GM20431 (cell line): ENCODE measurements around the gene TMUB1.

Source experiments
- in situ Hi-C: fragments of 300-500 bp; cut with MseI, MboI; formaldehyde crosslinking; loops from one replicate; pipeline ENCODE4 v1.15.0; 2020; ENCODE audit warnings: low sequenced_read_pairs; ENCODE audit not compliant: unreplicated experiment

Gene TMUB1

DNA sequence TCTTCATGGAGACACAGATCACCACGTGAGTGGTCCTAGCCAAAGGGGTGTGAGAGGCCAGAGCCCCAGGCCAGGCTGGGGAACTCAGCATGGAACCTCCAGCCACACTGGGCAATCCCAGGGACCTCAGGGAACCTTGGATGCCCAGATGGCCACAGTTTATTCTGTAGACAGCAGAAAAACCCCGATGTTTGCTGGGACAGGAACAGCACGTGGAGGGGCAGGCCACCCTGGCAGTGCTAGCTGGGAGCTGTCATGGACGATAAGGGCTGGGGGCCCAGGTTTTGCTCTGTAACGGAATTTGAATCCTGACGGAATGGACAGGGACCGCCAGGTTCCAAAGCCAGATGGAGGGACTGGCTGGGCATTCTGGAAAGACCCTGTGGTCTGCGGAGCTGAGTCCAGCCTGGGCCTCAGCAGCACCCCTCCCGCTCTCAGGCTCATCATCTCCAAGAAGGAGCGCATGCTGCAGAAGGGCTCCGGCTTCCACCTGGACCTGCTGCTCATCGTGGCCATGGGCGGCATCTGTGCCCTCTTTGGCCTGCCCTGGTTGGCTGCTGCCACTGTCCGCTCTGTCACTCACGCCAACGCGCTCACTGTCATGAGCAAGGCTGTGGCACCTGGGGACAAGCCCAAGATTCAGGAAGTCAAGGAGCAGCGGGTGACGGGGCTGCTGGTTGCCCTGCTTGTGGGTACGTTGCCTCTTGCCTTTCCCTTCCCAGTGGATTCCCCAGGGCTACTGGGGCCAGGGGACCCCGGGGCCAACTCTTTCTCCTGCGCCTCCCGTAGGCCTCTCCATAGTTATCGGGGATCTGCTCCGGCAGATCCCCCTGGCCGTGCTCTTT, 8.3 kb downstream of the TMUB1 start:
- in situ Hi-C loops: no loop called here

DNA sequence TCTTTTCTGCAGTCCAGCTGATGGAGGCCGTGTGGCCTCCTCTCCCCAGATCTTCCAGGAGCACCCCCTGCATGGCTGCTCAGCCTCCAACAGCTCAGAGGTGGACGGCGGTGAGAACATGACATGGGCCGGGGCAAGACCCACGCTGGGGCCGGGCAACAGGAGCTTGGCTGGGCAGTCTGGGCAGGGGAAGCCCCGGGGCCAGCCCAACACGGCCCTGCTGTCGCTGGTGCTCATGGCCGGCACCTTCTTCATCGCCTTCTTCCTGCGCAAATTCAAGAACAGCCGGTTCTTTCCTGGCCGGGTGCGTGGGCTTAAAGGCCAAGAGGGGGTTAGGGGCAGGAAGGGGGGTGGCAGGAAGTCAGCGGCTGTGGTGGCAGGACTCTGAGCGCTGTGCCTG, 9.3 kb downstream of the TMUB1 start:
- in situ Hi-C loops: no loop called here

DNA sequence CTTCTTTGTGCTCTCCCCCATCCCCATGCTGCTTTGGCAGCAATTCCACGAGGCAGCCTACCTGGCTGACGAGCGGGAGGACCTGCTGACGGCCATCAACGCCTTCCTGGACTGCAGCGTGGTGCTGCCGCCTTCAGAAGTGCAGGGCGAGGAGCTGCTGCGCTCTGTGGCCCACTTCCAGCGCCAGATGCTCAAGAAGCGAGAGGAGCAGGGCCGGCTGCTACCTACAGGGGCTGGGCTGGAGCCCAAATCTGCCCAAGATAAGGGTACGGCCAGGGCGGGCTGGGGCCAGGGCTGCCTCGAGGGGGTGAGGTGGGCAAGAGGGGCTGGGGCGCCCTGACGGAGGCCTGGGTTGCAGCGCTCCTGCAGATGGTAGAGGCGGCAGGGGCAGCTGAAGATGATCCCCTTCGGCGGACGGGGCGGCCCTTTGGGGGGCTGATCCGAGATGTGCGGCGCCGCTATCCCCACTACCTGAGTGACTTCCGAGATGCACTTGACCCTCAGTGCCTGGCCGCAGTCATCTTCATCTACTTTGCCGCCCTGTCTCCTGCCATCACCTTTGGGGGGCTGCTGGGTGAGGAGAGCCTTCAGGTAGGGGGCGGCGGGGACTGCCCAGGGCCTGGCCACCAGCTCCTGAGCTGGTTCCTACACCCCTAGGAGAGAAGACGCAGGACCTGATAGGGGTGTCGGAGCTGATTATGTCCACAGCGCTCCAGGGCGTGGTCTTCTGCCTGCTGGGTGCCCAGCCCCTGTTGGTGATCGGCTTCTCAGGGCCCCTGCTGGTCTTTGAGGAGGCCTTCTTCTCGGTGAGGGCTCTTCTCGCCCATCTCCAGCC, 12.0 kb downstream of the TMUB1 start:
- in situ Hi-C loops: no loop called here

DNA sequence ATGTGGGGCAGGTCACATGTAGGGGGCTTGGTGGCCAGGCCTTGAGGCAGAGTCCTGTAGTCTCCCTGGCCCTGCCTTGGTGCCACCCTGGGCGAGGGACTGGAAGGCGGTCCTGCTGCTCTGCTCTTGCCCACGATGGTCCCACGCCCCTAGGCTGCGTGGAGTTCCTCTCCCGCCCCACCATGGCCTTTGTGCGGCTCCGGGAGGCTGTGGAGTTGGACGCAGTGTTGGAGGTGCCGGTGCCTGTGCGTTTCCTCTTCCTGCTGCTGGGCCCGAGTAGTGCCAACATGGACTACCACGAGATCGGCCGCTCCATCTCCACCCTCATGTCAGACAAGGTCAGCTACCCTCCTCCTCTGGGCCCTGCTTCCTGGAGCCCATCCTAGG, 12.7 kb downstream of the TMUB1 start:
- in situ Hi-C loops: no loop called here

DNA sequence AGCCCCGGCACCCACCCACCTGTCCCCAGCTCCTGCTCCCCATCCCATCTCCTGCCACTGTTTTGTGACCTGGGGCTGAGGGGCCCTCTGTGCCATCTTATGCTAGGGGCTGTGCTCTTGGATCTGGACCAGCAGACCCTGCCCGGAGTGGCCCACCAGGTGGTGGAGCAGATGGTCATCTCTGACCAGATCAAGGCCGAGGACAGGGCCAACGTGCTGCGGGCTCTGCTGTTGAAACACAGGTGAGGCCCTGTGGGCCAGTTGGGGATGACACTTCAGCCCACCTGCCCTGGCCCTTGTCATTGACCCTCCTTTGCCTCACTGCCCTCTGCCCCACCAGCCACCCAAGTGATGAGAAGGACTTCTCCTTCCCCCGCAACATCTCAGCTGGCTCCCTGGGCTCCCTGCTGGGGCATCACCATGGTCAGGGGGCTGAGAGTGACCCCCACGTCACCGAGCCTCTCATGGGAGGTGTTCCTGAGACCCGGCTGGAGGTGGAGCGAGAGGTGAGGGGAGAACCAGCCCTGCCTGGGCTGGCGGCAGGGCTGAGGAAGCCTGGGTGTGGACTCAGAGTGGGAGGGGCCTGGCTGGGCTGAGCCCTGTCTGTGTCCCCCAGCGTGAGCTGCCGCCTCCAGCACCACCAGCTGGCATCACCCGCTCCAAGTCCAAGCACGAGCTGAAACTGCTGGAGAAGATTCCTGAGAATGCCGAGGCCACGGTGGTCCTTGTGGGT, 13.3 kb downstream of the TMUB1 start:
- in situ Hi-C loops: no loop called here

DNA sequence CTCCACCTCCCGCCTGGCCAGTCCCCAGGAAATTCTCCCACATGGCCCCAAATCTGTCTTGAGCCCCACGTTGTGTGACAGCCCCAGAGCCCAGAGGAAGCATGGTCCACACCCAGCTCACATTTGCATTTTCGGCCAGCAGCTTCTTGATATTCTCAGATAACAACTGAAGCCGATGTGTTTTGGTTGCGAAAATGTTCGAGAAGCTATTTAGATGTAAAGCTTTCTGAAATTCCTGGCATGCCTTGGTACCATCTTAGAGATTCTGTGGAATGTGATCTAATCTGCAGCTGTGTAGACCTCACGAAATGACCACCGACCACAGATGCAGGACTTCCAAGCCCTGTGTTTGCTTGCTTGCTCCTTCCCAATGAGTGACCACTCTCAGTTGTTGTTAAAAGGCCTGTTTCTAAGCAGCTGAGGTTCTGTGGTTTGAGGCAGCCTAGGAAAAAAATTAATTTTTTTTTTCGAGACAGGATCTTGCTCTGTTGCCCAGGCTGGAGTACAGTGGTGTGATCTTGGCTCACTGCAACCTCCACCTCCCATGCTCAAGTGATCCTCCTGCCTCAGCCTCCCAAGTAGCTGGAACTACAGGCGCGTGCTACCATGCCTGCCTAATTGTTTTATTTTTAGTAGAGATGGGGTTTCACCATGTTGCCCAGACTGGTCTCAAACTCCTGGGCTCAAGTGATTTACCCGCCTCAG, 15.1 kb downstream of the TMUB1 start:
- in situ Hi-C loops: no loop called here

DNA sequence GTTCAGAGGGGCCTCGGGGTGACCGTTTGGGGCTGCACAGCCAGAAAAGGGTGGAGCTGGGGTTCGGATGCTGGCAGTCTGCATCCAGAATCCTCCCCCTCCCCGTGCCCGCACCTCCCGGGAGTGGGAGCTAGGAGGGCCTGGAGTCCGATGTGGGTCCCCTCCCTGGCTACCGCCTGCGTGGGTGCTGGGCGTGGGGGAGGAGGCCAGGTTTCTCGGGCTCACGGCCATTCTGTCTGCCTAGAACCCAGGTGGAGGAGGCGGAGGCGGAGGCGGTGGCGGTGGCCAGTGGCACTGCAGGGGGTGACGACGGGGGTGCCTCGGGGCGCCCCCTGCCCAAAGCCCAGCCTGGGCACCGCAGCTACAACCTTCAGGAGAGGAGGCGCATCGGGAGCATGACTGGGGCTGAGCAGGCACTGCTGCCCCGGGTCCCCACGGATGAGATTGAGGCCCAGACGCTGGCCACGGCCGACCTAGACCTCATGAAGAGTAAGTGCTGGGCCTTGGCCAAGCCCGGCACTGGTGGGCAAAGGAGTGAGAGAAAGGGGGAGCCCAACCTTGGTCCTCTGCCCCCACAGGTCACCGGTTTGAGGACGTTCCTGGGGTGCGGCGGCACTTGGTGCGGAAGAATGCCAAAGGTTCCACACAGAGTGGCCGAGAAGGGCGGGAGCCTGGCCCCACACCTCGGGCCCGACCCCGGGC, 16.9 kb downstream of the TMUB1 start:
- in situ Hi-C loops: no loop called here

DNA sequence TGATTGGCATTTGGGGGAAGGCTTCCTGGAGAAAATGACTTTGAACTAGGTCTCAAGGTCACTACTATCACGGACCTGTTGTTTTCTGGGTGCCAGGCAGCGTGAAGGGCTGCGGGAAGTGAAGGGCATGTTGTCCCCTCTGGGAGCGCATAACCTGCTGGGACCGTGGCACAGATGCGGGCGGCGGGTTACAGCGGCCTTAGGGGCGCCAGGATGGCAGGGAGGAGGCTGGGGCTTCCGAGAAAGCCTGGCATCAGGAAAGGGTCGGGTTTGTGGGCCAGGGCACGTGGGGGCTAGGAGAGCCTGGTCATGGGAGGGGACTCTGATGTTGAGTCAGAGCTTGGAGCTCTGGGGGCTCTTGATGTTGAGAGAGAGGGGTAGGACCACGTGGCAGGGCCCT, 17.8 kb downstream of the TMUB1 start:
- in situ Hi-C loops: no loop called here

DNA sequence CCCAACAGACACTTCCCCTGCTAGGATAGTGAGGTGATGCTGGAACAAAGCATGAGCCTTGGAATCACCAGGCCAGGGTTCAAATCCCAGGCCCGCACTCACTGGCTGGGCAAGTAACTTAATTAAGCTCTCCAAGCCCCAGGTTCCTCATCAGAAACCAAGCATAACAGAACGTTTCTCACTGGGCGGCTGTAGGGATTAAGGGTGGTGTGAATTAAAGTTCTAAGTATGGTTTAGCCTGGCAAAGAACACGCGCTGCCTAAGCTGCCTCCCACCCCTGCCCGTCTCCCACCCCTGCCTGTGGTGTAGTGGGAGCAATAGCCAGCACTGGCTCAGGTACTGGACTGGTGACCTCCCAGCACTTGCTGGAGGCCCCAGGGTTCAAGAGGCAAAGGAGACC, 18.3 kb downstream of the TMUB1 start:
- in situ Hi-C loops: no loop called here

DNA sequence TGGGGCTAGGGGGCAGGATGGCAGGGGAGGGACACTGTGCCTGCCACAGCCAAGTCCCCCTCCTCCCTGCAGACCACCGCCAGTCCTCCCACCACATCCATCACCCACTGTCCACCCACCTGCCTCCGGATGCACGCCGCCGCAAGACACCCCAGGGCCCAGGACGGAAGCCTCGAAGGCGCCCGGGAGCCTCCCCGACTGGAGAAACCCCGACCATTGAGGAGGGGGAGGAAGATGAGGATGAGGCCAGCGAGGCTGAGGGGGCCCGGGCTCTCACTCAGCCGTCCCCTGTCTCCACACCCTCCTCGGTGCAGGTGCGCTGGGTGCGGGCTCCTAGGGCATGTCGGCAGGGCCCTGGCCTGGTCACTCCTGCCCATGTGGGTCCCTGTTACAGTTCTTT, 18.8 kb downstream of the TMUB1 start:
- in situ Hi-C loops: no loop called here

DNA sequence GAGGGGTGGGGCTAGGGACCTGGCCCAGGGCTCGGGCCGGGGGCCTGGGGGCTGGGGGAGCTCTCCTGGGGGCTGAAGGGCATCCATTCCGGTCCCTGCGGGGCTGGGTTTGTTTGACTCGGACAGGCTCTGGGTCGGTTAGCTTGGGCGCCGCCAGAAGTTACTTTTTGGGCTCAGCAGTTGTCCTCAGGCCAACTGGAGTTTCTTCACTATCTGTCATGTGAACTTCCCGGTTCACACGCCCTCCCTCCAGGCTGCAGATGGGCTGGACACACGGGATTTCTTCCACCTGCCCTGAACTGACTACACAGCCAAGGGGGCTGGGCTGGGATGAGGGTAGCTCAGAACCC, 20.1 kb downstream of the TMUB1 start:
- in situ Hi-C loops: no loop called here

DNA sequence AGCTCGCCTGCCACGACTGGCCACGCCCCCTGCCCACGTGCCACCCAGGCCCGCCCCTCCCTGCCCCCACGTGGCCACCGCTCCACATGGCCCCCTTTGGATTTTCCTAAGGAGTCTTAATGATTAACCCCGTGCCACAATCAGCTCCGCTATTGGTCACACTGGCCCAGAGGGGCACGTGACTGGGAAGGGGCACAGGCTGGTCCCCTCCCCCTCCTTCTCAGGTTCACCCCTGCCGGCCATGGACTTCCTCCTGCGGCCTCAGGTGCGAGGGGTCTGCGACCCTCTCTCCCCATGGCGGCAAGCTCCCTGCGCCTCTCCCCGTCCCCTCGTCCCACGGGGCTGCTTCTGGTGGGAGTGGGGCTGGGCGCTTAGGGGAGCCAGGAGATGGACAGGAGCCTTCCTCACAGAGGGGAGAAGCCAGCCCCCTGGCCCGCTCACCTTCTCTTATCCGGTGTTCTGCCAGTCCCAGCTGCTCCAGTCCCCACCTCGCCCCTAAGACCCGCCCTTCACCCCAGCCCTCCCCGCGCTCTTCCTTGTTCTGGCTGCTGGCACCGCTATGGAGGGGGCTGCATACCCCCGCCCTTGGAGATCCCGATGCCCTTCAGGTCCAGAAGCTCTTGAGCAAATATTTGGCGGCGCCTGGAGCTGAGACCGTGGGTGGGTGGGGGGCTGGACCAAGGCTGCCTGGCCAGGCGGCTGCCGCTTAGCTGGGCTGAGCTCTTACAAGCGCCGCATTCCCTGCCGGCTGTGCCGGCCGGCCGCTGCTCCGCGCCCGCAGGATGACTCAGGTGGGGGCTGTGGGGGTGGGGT, 20.7 kb downstream of the TMUB1 start:
- in situ Hi-C loops: no loop called here

DNA sequence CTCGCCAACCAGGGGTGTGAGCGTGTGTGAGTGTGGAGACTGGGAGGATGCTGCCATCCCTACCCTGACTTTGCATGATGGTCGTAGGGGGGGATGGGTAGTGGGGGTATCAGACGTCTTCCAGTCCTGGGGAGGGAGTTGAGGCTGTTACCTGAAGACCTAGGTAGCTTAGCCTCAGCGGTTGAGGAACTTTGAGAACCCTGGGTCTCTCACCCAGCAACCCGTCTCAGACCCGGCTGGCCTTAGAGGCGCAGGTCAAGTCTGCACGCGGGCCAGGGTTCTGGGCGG, 21.2 kb downstream of the TMUB1 start:
- in situ Hi-C loops: no loop called here

DNA sequence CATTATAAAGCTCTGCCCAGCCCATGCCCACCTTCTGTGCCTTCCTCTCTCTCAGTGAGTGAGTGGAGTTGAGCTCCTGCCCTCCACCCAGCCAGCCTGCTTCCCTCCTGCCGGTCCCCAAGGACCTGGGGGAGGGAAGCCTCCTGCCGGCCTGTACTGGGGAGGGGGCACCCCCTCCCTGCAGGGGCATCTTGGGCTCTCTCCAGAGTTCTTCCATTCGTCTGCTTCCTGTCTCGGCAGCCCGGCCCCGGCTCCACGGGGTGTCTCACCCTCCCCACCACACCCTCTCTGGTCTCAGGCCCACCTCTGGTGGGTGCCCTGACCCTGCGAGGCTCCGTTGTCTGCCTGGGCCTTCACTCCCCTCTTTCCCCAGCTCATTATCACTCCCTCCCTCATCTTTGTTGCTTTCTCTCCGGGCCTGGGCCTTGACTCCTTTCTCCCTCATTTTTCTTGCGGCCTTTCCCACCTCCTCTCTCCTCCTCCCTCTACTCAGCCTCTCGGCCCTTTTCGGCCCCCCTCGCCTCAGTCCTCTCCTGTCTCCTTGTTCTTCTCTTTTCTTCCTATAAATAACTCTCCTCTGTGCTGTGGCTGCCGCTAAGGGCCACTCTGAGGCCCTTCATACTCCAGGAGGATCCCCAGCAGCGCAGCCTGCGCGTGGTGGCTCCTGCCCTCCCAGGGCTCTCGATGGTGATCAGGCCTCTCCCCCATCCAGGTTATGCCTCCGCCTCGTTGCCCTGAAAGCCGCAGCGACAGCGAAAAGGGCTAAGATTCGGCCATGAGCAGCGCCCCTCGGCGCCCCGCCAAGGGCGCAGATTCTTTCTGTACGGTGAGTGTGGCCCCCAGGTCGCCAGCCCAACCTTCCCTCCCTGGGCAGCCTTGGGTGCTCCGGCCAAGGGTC, 21.8 kb downstream of the TMUB1 start:
- in situ Hi-C loops: no loop called here

DNA sequence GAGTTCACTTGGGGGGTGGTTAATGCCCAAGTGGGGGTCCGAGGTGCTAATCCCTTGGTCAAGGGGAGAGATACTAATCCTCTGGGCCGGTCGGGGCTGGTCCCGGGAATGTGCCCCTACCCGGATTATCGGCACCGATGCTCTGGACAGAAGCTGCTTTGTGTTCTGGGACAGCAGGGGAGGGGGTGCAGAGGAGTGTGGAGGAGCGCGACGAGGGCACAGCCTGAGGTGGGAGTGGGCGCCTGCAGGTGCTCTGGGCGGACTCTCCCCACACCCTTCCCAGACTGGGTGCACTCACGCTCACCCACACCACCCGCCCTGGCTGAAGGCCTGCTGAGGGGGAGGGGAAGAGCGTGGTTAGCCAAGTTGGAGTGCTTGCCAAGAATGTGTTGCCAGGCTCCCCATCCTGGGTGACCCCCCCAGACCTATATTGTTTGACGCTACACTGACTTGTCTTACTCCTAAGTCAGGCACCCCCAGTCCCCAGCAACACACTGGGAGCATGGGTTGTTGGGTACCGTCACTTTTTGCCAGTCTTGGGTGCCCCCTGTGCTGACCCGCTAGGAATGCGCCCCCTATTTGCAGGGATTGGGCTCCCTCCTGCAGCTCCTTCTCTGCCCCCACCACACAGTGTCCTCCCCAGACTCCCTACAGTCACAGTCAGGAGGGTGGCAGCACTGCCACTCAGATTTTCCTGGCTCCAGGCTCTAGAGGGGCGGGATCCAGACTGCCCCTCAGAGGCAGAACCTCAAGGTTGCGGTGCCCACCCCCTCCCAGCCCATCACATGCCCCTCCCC, 22.7 kb downstream of the TMUB1 start:
- in situ Hi-C loops: no loop called here

DNA sequence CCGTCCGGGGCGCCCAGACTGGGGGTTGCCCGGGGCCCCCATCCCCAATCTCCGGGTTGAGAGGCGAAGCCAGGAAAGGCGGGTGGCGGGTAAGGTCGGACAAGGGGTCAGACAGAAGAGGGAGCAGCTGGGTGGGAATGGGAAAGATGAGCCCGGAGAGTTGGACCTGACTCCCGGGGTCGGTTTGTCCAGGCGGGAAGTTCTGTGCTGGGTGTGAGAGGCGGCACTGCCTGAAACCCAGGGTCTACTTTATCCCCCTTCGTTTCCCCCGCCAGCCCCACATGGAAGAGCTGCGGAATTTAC, 23.2 kb downstream of the TMUB1 start:
- in situ Hi-C loops: no loop called here

DNA sequence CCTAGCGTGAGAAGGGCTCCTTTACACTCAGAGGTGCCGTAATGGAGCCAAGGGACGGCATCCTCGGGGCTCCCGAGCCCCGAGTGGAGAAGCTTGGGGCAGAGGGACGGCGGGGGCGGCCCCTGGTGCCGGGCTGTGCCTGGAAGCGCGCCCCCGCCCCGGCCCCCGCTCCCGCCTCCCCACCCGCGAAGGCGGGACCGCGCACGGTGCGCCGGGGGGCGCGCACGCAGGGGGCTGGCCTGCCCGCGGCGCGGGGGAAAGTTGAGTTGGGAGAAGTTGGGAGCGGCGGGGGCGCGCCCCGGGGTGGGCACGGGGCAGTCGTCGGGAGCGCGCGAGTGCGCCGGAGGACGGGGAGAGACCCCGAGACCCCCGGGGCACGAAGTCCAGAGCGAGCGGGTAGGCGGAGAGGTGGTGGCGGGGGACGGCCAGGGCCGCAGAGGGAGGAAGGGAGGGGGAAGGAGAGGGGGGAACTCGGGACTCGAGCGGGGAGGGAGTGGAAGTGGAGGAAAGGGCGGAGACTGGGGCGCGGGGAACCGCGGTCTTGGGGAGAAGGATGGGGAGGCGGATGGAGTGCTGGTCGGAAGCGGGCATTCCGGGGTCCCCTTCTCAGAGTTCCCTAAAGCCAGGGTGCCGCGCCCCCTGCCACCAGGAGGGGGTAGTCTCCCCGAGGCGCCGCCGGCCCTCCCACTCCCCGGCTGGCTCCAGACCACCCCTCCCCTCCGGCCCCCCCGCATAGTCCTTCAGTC, 23.8 kb downstream of the TMUB1 start, which contains the start of gene SLC4A2:
Gene SLC4A2 (plus strand): TSS at position 223 of the 746 bp plus-strand sequence. CDS start 2,399 bp downstream, outside the sequence.
- in situ Hi-C loops: no loop called here
